Stimulated activated CD4-positive, alpha-beta T cell treated with anti-CD3 and anti-CD28 coated beads, Interleukin-2, amount 100 ng/mL, for 48 hours (primary cell): Measurements from ENCODE around the gene FAM53A.

Experiments used
- DNase-seq, 2 donors: peaks; one replicate each; pipeline ENCODE4 v3.0.0-alpha.2; 2020

The FAM53A gene

GRCh38 chr4:1601852-1602654, 82.1 kb downstream of the FAM53A start:
- DNase-seq, result no peak

- DNase-seq, result no peak
Observed at GRCh38 chr4:1601533-1601835, 82.6 kb downstream of the FAM53A start.

GRCh38 chr4:1600811-1601532, 83.1 kb downstream of the FAM53A start:
- DNase-seq, result no peak

GRCh38 chr4:1600211-1600780, 83.8 kb downstream of the FAM53A start:
- no peak for DNase-seq

GRCh38 chr4:1599491-1600210, 84.5 kb downstream of the FAM53A start:
- DNase-seq, result no peak

- no peak for DNase-seq
Observed at GRCh38 chr4:1599026-1599481, 85.1 kb downstream of the FAM53A start.

- DNase-seq, result no peak
Observed at GRCh38 chr4:1598206-1599025, 85.7 kb downstream of the FAM53A start.

- DNase-seq, result no peak
Observed at GRCh38 chr4:1597021-1597931, 86.8 kb downstream of the FAM53A start.

- DNase-seq, result no peak
Observed at GRCh38 chr4:1596393-1596792, 87.7 kb downstream of the FAM53A start.

- no peak for DNase-seq
Observed at GRCh38 chr4:1595789-1596325, 88.3 kb downstream of the FAM53A start.

GRCh38 chr4:1594871-1595788, 89.0 kb downstream of the FAM53A start:
- DNase-seq, result no peak

- DNase-seq, result no peak
Observed at GRCh38 chr4:1593881-1594345, 90.2 kb downstream of the FAM53A start.

GRCh38 chr4:1593458-1593857, 90.7 kb downstream of the FAM53A start:
- DNase-seq, result no peak

GRCh38 chr4:1592709-1593417, 91.2 kb downstream of the FAM53A start:
- no peak for DNase-seq

- DNase-seq, result no peak
Observed at GRCh38 chr4:1592068-1592708, 91.9 kb downstream of the FAM53A start.

- no peak for DNase-seq
Observed at GRCh38 chr4:1591107-1591506, 93.0 kb downstream of the FAM53A start.

- DNase-seq, result no peak
Observed at GRCh38 chr4:1590244-1590643, 93.9 kb downstream of the FAM53A start.
